ENCODE measurements around the gene ZSWIM8. TPM values are rescaled to one million over a fixed set of nuclear protein-coding genes. Genes with fewer than 3 reads are reported as not detected.

The ZSWIM8 gene
- total RNA-seq, 4 donors from 2014 or later = 52.6 to 81.4 (median 78.9) TPM

DNA sequence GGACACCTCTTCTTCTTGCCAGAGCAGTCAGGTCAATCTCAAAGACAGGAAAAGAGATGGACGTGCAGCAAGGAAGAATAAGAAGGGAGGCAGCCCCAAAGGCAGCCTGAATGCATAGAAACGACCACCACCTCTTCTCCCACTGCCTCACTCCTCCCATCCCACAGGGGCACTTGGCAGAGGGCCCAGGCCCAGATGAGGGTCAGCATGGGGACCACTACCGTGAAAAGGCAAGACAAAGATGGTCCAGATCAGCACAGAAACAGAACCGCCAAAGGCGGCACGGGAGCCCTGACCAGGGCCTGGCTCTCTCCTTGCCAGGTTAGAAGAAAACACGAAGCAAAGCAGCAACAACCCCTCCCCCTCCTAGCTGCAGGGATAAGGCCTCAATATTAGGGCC lies 27.9 kb downstream of the ZSWIM8 start:
- H3K36me3 ChIP-seq = peaks cover 0 to 30% of the 10 kb centered on the region in 2 donors
- no peak for DNase-seq
- intact Hi-C loops (cut with DNase I; ENCODE audit: low total_unique reads) (loop anchor here (5.0 kb wide), 1 partner anchor 59 kb away; the partner anchor contains the start of gene CAMK2G), in situ Hi-C loops (cut with MboI; ENCODE audit: low sequenced_read_pairs in 4 of 4) (no loop called here)
- TF ChIP-seq, protein P1, sequence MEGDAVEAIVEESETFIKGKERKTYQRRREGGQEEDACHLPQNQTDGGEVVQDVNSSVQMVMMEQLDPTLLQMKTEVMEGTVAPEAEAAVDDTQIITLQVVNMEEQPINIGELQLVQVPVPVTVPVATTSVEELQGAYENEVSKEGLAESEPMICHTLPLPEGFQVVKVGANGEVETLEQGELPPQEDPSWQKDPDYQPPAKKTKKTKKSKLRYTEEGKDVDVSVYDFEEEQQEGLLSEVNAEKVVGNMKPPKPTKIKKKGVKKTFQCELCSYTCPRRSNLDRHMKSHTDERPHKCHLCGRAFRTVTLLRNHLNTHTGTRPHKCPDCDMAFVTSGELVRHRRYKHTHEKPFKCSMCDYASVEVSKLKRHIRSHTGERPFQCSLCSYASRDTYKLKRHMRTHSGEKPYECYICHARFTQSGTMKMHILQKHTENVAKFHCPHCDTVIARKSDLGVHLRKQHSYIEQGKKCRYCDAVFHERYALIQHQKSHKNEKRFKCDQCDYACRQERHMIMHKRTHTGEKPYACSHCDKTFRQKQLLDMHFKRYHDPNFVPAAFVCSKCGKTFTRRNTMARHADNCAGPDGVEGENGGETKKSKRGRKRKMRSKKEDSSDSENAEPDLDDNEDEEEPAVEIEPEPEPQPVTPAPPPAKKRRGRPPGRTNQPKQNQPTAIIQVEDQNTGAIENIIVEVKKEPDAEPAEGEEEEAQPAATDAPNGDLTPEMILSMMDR (IDR thresholded peaks at IDR 0.05 in 4 of 5, conservative IDR thresholded peaks at IDR 0.05 in 1 of 5) = no peak
- no peak for TF ChIP-seq POLR2A (IDR thresholded peaks at IDR 0.05)
- no peak for ATAC-seq
- H3K9me3 ChIP-seq = no peaks in the 10 kb centered on the region
- H3K27me3 ChIP-seq = no peaks in the 10 kb centered on the region
- H3K27ac ChIP-seq = peak overlapping the region in 1 of 4 donors; percentile 79
- H3K4me1 ChIP-seq = peaks cover 12 to 34% of the 10 kb centered on the region in 2 donors
- H3K4me3 ChIP-seq = no peak overlapping the region

- peaks cover 15 to 30% of the 10 kb centered on the region in 2 donors for H3K4me1 ChIP-seq
- no peak overlapping the region for H3K4me3 ChIP-seq
- H3K27ac ChIP-seq = no peak overlapping the region
- DNase-seq = no peak
- no peaks in the 10 kb centered on the region for H3K27me3 ChIP-seq
- in situ Hi-C loops (cut with MboI; ENCODE audit: low sequenced_read_pairs in 4 of 4) = no loop called here
- TF ChIP-seq, protein P1 (IDR thresholded peaks at IDR 0.05 in 4 of 5, conservative IDR thresholded peaks at IDR 0.05 in 1 of 5) = no peak
- no peak for TF ChIP-seq POLR2A (IDR thresholded peaks at IDR 0.05)
- peaks cover 0 to 21% of the 10 kb centered on the region in 2 donors for H3K36me3 ChIP-seq
- intact Hi-C loops (cut with DNase I; ENCODE audit: low total_unique reads) = loop anchor here (5.0 kb wide), 1 partner anchor 58 kb away; the partner anchor contains the start of gene CAMK2G
- no peak for ATAC-seq
- no peaks in the 10 kb centered on the region for H3K9me3 ChIP-seq
Measured at GRCh38 chr10:73814276-73814895, 29.0 kb downstream of the ZSWIM8 start.

GRCh38 chr10:73814896-73815718 lies 29.7 kb downstream of the ZSWIM8 start:
- in situ Hi-C loops (cut with MboI; ENCODE audit: low sequenced_read_pairs in 4 of 4) = no loop called here
- Histone ChIP-seq H3K27me3 (no peaks in the 10 kb centered on the region), H3K27ac (peak overlapping the region in 2 of 4 donors; percentile 58 to 82), H3K9me3 (no peaks in the 10 kb centered on the region), H3K4me1 (peaks cover 16 to 34% of the 10 kb centered on the region in 2 donors), H3K4me3 (no peak overlapping the region), H3K36me3 (peaks cover 0 to 21% of the 10 kb centered on the region in 2 donors)
- intact Hi-C loops (cut with DNase I; ENCODE audit: low total_unique reads) = loop anchor here (5.0 kb wide), 1 partner anchor 57 kb away; the partner anchor contains the start of gene CAMK2G
- ATAC-seq = no peak
- no peak for DNase-seq
- TF ChIP-seq POLR2A (IDR thresholded peaks at IDR 0.05) = no peak
- TF ChIP-seq, protein P1 (IDR thresholded peaks at IDR 0.05 in 4 of 5, conservative IDR thresholded peaks at IDR 0.05 in 1 of 5) = peak in 1 of 5 experiments; percentile 31

GRCh38 chr10:73815719-73816030 lies 30.3 kb downstream of the ZSWIM8 start:
- DNase-seq (no peak), ATAC-seq (no peak)
- in situ Hi-C loops (cut with MboI; ENCODE audit: low sequenced_read_pairs in 4 of 4) (no loop called here), intact Hi-C loops (cut with DNase I; ENCODE audit: low total_unique reads) (no loop called here)
- Histone ChIP-seq H3K4me3 (no peak overlapping the region), H3K4me1 (peaks cover 11 to 29% of the 10 kb centered on the region in 2 donors), H3K27me3 (no peaks in the 10 kb centered on the region), H3K27ac (peak overlapping the region; percentile 27 to 82 (median 47)), H3K36me3 (peaks cover 0 to 21% of the 10 kb centered on the region in 2 donors), H3K9me3 (no peaks in the 10 kb centered on the region)
- TF ChIP-seq POLR2A (IDR thresholded peaks at IDR 0.05) = no peak
- TF ChIP-seq, protein P1 (IDR thresholded peaks at IDR 0.05 in 4 of 5, conservative IDR thresholded peaks at IDR 0.05 in 1 of 5) = no peak

Data from gastrocnemius medialis (tissue), 4 donors.